K562 (cell line): Measurements from ENCODE around the gene CACNB2. TPM values are rescaled to one million over a fixed set of nuclear protein-coding genes. Genes with fewer than 3 reads are reported as not detected.

Experiments used
- ATAC-seq: fragments of 200-7000 bp; cut with Tn5 transposase; 3 replicates; pipeline ENCODE4 v1.9.1; 2020; ENCODE audit warnings: moderate library complexity
- BruUV-seq: library from RNA; stranded (reverse); fragments of 400-500 nt; replicated peaks from 2 replicates; lab custom pipeline; 2021; lab: Mats Ljungman, UMichigan
- CTCF ChIA-PET: fragments of 300-600 bp; formaldehyde crosslinking; extraction: SDS; loops from one replicate; lab custom pipeline; 2021; ENCODE audit warnings: low intra/inter-chr PET ratio; lab: Yijun Ruan, JAX
- POLR2A ChIA-PET: fragments of 300-600, 350-650 bp; sonication (Branson Sonifier 250); formaldehyde crosslinking; extraction: SDS; loops from one replicate; lab custom pipeline; 2021; ENCODE audit warnings: antibody characterized with exemption, inconsistent platforms; lab: Yijun Ruan, JAX
- DNase-seq, 4 experiments: peaks; one replicate each; pipeline versions ENCODE4 v3.0.0 to v3.0.0-alpha.2; 2011 to 2018; ENCODE audit warnings: low spot score in 3 of 4, mixed read lengths in 3 of 4; ENCODE audit errors: extremely low read depth in 1 of 4
- FAIRE-seq: peaks from 2 replicates; lab custom pipeline; 2011; peaks lifted over from hg19 to GRCh38; lab: Jason Lieb, UNC
- H2AFZ ChIP-seq: 2 replicates; pipeline ENCODE4 v1.6.0; 2011; ENCODE audit warnings: low read depth, low read length, control low read depth, inconsistent platforms
- H3K27ac ChIP-seq: fragments of 200-600 bp; 3 replicates; pipeline ENCODE4 v1.8.0; 2011; ENCODE audit warnings: low read depth, mild to moderate bottlenecking, control low read depth, inconsistent platforms, low read length, moderate library complexity, mixed read lengths; ENCODE audit errors: extremely low read depth
- H3K27me3 ChIP-seq, 2 experiments: fragments of 300-600 bp in 1 of 2; 2 replicates in 1 of 2; 3 replicates in 1 of 2; pipeline versions ENCODE4 v1.6.0 to v1.8.0; 2011; ENCODE audit warnings: inconsistent platforms in 2 of 2, low read length in 2 of 2, mild to moderate bottlenecking in 1 of 2, mixed read lengths in 1 of 2, moderate library complexity in 1 of 2; ENCODE audit not compliant: control insufficient read depth in 2 of 2, insufficient read depth in 2 of 2
- H3K36me3 ChIP-seq: fragments of 300-600 bp; 3 replicates; pipeline ENCODE4 v1.8.0; 2011; ENCODE audit warnings: mild to moderate bottlenecking, low read length, inconsistent platforms; ENCODE audit not compliant: control insufficient read depth, insufficient read depth
- H3K4me1 ChIP-seq, 2 experiments: fragments of 200-600 bp in 1 of 2; replicated peaks in 1 of 2; 2 replicates in 1 of 2; 3 replicates in 1 of 2; pipeline versions ENCODE4 v1.5.1 to v1.8.0; 2011; ENCODE audit warnings: inconsistent platforms in 2 of 2, low read length in 2 of 2, mild to moderate bottlenecking in 1 of 2, mixed read lengths in 1 of 2, moderate library complexity in 1 of 2; ENCODE audit not compliant: control insufficient read depth in 2 of 2, insufficient read depth in 2 of 2
- H3K4me2 ChIP-seq: 2 replicates; pipeline ENCODE4 v1.6.1; 2011; ENCODE audit warnings: low read length, control low read depth, inconsistent platforms, mixed read lengths; ENCODE audit not compliant: insufficient read depth
- H3K4me3 ChIP-seq: fragments of 200-600 bp; sonication (generic), shearing (Covaris generic); 2 replicates; pipeline ENCODE4 v1.5.1; 2016; ENCODE audit warnings: control low read depth, inconsistent platforms
- H3K79me2 ChIP-seq: fragments of 200-600 bp; 3 replicates; pipeline ENCODE4 v1.8.0; 2011; ENCODE audit warnings: low read length, inconsistent platforms; ENCODE audit not compliant: control insufficient read depth, insufficient read depth
- H3K9ac ChIP-seq, 2 experiments: 2 replicates each; pipeline versions ENCODE4 v1.6.0 to v1.6.1; 2011; ENCODE audit warnings: low read depth in 2 of 2, low read length in 2 of 2, control low read depth in 1 of 2, inconsistent platforms in 1 of 2, mild to moderate bottlenecking in 1 of 2, mixed read lengths in 1 of 2; ENCODE audit not compliant: insufficient read depth in 1 of 2
- H3K9me1 ChIP-seq: one replicate; pipeline ENCODE4 v1.6.0; 2011; ENCODE audit warnings: inconsistent platforms, mild to moderate bottlenecking, low read length, moderate library complexity; ENCODE audit not compliant: control insufficient read depth, insufficient read depth
- H3K9me3 ChIP-seq: replicated peaks from 2 replicates; pipeline ENCODE4 v1.5.1; 2011; ENCODE audit warnings: low read depth, low read length, inconsistent platforms; ENCODE audit not compliant: control insufficient read depth, insufficient read depth
- H4K20me1 ChIP-seq: replicated peaks from 2 replicates; pipeline ENCODE4 v1.6.1; 2011; ENCODE audit warnings: low read length, inconsistent platforms, mixed read lengths; ENCODE audit not compliant: control insufficient read depth, insufficient read depth
- BACH1 ChIP-seq: fragments of 200-800 bp; sonication (Bioruptor generic); IDR thresholded peaks from 2 replicates; pipeline ENCODE4 v1.6.1; 2016; ENCODE audit warnings: missing genetic modification characterization, missing compliant biosample characterization
- BMI1 ChIP-seq: fragments of 150-350 bp; IDR thresholded peaks from 2 replicates; pipeline ENCODE4 v1.6.1; 2014; ENCODE audit warnings: low read length
- CBX1 ChIP-seq: sonication (generic); IDR thresholded peaks from 2 replicates; pipeline ENCODE4 v1.6.1; 2016; ENCODE audit warnings: antibody characterized with exemption, low read depth, mild to moderate bottlenecking
- DDX20 ChIP-seq: fragments of 450-650 bp; IDR thresholded peaks from 2 replicates; pipeline ENCODE4 v1.6.1; 2016; ENCODE audit warnings: missing genetic modification characterization, low read depth, mild to moderate bottlenecking, missing compliant biosample characterization, moderate library complexity
- DNMT1 ChIP-seq: fragments of 450-650 bp; IDR thresholded peaks from 2 replicates; pipeline ENCODE4 v1.6.1; 2016; ENCODE audit warnings: antibody characterized with exemption, mild to moderate bottlenecking
- FOXA3 ChIP-seq, 2 experiments: fragments of 450-650 bp in 1 of 2; sonication (generic) in 1 of 2; formaldehyde crosslinking; IDR thresholded peaks in 1 of 2; conservative IDR thresholded peaks in 1 of 2; 2 replicates each; pipeline versions ENCODE4 v1.4.0 to v1.8.0; 2020 to 2022; ENCODE audit warnings: mild to moderate bottlenecking in 2 of 2, missing genetic modification reagents in 1 of 2
- KLF13 ChIP-seq: fragments of 450-650 bp; IDR thresholded peaks from 2 replicates; pipeline ENCODE4 v1.6.1; 2016; ENCODE audit warnings: missing genetic modification characterization, low read depth, mild to moderate bottlenecking, missing compliant biosample characterization, moderate library complexity, borderline replicate concordance
- MAZ ChIP-seq, 2 experiments: fragments of 450-650 bp in 1 of 2; sonication (generic) in 1 of 2; formaldehyde crosslinking; IDR thresholded peaks in 1 of 2; conservative IDR thresholded peaks in 1 of 2; 2 replicates each; pipeline versions ENCODE4 v1.4.0 to v1.5.0; 2020; ENCODE audit warnings: mild to moderate bottlenecking in 1 of 2, missing genetic modification reagents in 1 of 2
- SAFB ChIP-seq: fragments of 200-400 bp; formaldehyde crosslinking; IDR thresholded peaks from 2 replicates; pipeline ENCODE4 v1.6.1; 2017; ENCODE audit warnings: low read depth, low read length, borderline replicate concordance
- WHSC1 ChIP-seq: IDR thresholded peaks from one replicate; pipeline ENCODE4 v1.6.1; 2012; ENCODE audit warnings: low read length, control low read depth, inconsistent platforms
- ZNF140 ChIP-seq: fragments of 250-450 bp; sonication (Bioruptor Pico); IDR thresholded peaks from 2 replicates; pipeline ENCODE4 v1.8.0; 2021; ENCODE audit warnings: moderate library complexity, mild to moderate bottlenecking, inconsistent platforms
- WGBS: fragments of 100-300 bp; shearing (Covaris generic); methylation state at CpG from one replicate; pipeline ENCODE4 v1.1.6; 2016; ENCODE audit warnings: low coverage, mixed read lengths; ENCODE audit not compliant: insufficient coverage; ENCODE audit errors: missing lambda C conversion rate; 5-methylcytosine and 5-hydroxymethylcytosine counted together
- in situ Hi-C: fragments of 300-500 bp; cut with MboI; formaldehyde crosslinking; loops from 4 replicates; pipeline ENCODE4 v1.15.0; 2018; ENCODE audit warnings: inconsistent platforms, mixed read lengths
- intact Hi-C: fragments of 100-400 bp; cut with micrococcal nuclease; formaldehyde crosslinking; loops from 2 replicates; pipeline ENCODE4 v1.14.2; 2022
- polyA plus RNA-seq, 8 experiments: library from polyadenylated mRNA; depleted of rRNA in 4 of 8; stranded (reverse) in 5 of 8; unstranded in 3 of 8; fragments of >200 nt; fragmentation: Nextera tagmentation in 2 of 8; fragmentation: Illumina TruSeq in 1 of 8; extraction: Ambion mirVana in 2 of 8; extraction: Trizol in 1 of 8; gene quantifications; 2 replicates each; pipeline versions ENCODE4 v1.2.1 to v1.2.3, GENCODE V29; 2011 to 2014; ENCODE audit warnings: inconsistent platforms in 1 of 8, missing spikeins in 1 of 8
- total RNA-seq, 7 experiments: library from RNA; depleted of rRNA in 6 of 7; stranded (reverse); fragments of >200 nt in 6 of 7; fragmentation: Illumina TruSeq in 2 of 7; extraction: Trizol in 2 of 7; gene quantifications; 2 replicates each; pipeline versions ENCODE4 v1.2.1 to v1.2.3, GENCODE V29; 2011 to 2021; ENCODE audit warnings: low replicate concordance in 1 of 7
- TF ChIP-seq, protein P1 (sequence below): fragments of 450-650 bp; IDR thresholded peaks from 2 replicates; pipeline ENCODE4 v1.6.1; 2017; ENCODE audit warnings: antibody characterized with exemption

The CACNB2 gene
- total and polyA plus RNA-seq, 9 of the 15 experiments (the other 6 are each of a cell fraction or from before 2014, with no cell fraction given) = 1.8 to 2.2 TPM; not detected in 7

- no TSS peak for BruUV-seq
- H3K27ac ChIP-seq = no peak overlapping the region
- intact Hi-C loops = no loop called here
- no peak overlapping the region for H3K4me3 ChIP-seq
- no peaks in the 10 kb centered on the region for H3K36me3 ChIP-seq
- ATAC-seq = no peak
- H3K9me1 ChIP-seq = no peaks in the 10 kb centered on the region
- in situ Hi-C loops = no loop called here
- H4K20me1 ChIP-seq = no peaks in the 10 kb centered on the region
- no peak overlapping the region for H3K9ac ChIP-seq
- TF ChIP-seq BACH1 (no peak), FOXA3 (CRISPR knock-in tag; conservative IDR thresholded peaks at IDR 0.05 in 1 of 2, IDR thresholded peaks at IDR 0.05 in 1 of 2) (no peak), KLF13 (no peak), DNMT1 (no peak), DDX20 (no peak), SAFB (no peak), WHSC1 (no peak), ZNF140 (CRISPR knock-in tag) (no peak), CBX1 (no peak), BMI1 (no peak), MAZ (CRISPR knock-in tag; conservative IDR thresholded peaks at IDR 0.05 in 1 of 2, IDR thresholded peaks at IDR 0.05 in 1 of 2) (no peak)
- TF ChIP-seq, protein P1, sequence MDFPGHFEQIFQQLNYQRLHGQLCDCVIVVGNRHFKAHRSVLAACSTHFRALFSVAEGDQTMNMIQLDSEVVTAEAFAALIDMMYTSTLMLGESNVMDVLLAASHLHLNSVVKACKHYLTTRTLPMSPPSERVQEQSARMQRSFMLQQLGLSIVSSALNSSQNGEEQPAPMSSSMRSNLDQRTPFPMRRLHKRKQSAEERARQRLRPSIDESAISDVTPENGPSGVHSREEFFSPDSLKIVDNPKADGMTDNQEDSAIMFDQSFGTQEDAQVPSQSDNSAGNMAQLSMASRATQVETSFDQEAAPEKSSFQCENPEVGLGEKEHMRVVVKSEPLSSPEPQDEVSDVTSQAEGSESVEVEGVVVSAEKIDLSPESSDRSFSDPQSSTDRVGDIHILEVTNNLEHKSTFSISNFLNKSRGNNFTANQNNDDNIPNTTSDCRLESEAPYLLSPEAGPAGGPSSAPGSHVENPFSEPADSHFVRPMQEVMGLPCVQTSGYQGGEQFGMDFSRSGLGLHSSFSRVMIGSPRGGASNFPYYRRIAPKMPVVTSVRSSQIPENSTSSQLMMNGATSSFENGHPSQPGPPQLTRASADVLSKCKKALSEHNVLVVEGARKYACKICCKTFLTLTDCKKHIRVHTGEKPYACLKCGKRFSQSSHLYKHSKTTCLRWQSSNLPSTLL = no peak
- no peaks in the 10 kb centered on the region for H3K4me1 ChIP-seq
- ChIA-PET POLR2A (no interaction called here), CTCF (no interaction called here)
- H3K27me3 ChIP-seq = peaks cover 0 to 2% of the 10 kb centered on the region in 2 experiments; a peak in 3 of 5 replicates
- no peak overlapping the region for H2AFZ ChIP-seq
- no peak for FAIRE-seq
- H3K4me2 ChIP-seq = no peak overlapping the region
- DNase-seq = no peak
- WGBS = 6% methylated on average over 2 of the region's 2 CpGs
- no peaks in the 10 kb centered on the region for H3K79me2 ChIP-seq
- no peaks in the 10 kb centered on the region for H3K9me3 ChIP-seq
Observed at GRCh38 chr10:18209241-18209640, 69.0 kb downstream of the CACNB2 start.
